NCI-H1694 treated with DMSO at 0.1 percent for 48 hours (cell line): Measurements from ENCODE around the gene SH3BP2.
"Not testable (repeated sequence)": the region's sequence is repeated elsewhere in the genome, so short reads cannot be mapped to it uniquely, and the experiment has no call there.

Experiments
- DNase-seq: peaks from one replicate; lab custom pipeline; 2025; lab: John Stamatoyannopoulos, UW

Gene SH3BP2

DNA sequence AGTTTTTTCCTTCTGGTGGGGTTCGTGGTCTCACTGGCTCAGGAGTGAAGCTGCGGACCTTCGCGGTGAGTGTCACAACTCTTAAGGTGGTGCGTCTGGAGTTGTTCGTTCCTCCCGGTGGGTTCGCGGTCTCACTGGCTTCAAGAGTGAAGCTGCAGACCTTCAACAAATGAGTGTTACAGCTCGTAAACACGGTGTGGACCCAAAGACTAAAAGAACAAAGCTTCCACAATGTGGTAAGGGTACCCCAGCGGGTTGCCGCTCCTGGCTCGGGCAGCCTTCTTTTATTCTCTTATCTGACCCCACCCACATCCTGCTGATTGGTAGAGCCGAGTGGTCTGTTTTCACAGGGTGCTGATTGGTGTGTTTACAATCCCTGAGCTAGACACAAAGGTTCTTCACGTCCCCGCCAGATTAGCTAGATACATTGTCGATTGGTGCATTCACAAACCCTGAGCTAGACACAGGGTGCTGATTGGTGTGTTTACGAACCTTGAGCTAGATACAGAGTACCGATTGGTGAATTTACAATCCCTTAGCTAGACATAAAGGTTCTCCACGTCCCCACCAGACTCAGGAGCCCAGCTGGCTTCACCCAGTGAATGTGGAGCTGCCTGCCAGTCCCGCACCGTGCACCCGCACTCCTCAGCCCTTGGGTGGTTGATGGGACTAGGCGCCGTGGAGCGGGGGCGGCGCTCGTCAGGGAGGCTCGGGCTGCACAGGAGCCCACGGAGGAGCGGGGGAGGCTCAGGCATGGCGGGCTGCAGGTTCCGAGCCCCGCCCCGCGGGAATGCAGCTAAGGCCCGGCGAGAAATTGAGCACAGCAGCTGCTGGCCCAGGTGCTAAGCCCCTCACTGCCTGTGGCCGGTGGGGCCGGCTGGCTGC, 30.2 kb upstream of the SH3BP2 start:
- DNase-seq: not testable (repeated sequence)

DNA sequence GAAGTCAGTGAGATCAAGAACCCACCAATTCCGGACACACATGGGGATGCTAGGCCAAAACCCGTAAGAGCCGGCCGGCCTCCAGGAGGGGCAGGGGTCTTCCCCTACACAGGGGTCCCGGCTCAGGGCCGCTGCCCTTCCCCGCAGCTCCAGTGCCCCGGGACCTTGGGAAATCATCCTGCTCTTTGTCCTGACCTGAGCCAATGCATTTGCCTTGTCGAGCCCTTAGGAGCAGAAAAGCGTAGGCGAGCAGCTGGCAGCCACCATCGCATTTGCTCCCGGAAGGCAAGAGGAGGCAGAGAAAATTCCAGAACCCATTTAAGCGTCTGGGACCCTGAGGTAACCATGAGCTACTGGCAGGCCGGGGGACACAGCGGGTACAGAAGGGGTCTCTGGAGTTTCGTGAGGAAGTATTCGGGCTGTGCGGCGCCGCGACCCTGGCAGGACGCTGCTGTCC, 29.3 kb upstream of the SH3BP2 start:
- DNase-seq: no peak

DNA sequence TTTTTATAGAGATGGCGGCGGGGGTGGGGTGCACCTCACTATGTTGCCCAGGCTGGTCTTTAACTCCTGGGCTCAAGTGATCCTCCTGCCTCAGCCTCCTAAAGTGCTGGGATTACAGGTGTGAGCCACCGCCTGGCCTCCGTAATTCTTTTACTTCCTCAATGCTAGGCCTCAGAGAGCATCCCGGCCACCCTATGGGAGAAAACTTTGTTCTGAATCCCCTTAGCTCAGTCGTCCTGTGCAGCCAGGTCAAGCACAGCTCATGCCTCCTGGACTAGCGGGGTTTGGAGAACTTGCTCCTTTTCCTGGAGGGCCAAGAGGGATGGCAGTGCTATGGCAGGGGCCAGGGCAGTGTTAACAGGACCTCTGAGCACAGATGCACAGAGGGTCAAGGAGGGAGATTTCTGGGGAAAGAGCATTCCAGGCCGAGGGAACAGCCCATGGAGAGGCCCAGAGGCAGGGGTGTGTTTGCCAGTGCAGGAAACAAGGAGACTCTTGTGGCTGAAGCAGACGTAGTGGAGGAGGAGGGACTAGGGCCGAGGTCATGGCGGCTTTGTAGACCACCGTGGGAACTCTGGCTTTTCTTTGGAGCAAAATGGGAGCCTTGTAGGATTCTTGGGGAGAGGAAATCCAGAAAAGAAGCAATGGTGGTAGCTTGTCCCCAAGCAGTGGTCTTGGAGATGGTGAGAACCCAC, 26.9 kb upstream of the SH3BP2 start:
- DNase-seq: no peak

DNA sequence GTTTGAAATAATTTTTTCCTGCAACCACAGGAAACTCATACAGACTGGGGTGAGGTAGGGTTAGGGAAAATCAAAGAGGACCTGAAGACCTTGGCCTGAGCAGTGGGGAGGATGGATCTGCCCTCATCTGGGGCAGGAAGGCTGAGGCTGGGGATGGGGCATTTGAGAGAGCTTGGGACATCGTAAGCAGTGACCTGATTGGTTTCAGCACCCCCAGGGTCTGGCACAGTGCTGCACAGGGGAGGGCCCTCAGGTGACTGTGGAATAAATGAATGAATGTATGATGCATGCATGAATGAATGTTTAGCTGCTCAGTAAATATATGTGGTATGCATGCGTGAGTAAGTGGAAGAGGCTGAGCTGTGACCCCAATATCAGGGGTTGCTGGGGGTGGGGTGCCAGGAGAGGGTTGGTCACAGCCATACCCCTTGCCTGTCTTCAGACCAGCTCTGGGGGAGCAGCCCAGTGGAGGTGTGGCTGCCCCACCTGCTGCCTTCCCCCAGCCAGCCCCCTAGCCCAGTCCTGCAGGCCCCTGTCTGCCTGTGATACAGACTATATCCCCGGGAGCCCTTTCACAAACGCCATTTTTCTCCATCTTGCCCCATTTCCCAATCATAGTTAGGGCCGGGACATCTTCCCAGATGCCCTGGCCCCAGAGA, 25.7 kb upstream of the SH3BP2 start:
- DNase-seq: no peak

DNA sequence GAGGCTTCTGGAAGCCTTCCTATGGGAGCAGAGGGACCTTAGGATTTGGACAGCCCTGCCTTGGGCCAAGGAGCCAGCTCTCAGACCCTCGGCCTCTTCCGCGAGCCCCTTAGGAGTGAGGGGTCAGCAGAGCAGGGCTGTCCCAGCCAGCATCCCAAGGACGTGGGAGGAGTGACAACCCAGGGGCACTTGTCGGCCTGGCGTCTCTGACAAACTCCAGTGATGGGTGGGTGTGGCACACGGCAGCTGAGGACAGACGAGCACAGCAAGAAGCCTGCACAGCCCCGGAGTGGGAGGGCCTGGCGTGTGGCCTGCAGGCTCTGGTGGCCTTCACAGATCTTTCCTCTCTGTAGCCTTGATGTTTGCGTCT, 25.2 kb upstream of the SH3BP2 start:
- no peak for DNase-seq

DNA sequence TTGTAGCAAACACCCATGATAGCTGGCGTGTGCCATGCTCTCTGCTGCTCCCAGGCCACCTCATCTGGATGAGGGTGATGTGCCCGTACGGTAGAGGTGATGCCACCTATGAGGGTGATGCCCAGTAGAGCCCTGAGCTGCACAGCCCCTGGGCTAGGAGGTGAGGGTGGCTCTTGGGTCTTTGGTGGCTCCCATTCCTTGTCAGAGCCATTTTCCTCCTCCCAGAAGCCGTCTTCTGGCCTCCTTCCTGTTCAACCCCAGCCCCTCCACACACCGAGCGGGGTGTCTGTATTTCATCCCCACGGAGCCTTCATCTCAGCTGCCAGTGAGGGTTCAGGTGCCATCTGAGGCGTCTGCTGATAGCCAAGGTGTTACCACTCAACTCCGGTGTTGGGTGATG, 24.8 kb upstream of the SH3BP2 start:
- no peak for DNase-seq

DNA sequence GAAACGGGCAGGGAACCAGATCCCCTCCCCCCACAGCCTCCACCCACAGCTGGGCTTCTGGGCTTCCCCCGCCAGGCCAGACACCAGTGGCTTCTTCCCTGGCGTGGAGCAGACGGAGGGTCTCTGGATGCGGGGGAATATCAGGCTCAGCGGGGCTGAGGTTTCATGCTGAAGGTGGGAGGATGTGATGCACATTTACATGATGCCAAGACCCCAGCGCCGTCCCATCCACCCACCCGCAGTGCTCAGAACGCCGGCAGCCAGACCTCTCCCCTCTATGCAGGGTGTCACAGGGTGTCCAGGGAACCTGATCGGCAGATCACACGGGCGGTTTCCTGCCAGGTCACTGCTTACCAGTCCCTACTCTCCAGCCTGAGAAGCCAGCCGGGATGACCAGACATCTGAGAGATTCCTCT, 24.0 kb upstream of the SH3BP2 start:
- DNase-seq: no peak

DNA sequence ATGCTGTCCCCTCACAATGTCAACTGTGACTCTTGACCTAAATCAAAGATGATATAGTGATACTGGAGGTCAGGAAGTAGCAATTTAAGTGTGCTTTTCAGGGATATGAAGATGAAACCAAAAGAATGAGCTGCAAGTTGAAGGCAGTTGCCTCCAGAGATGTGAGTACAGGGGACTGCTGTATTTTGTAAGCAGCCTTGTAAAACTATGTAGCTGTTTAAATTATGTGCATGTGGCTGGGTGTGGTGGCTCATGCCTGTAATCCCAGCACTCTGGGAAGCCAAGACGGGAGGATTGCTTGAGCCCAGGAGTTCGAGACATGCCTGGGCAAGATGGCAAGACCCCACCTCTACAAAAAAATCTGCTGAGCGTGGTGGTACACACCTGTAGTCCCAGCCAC, 21.6 kb upstream of the SH3BP2 start:
- no peak for DNase-seq

DNA sequence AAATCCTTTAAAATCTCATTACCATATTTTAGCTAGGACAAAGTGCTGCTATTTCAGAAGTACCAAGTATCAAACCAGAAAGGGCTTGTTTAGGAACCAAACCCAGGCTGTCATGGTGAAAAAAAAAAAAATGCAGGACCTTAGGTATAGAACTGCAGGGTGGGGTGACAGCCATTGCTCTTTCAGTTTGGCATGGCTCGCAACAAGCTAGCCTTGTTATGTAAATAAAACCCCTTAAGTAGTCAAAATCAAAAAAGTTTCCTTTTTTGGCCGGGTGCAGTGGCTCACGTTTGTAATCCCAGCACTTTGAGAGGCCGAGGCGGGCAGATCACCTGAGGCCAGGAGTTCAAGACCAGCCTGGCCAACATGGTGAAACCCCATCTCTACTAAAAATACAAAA, 12.2 kb upstream of the SH3BP2 start:
- DNase-seq: not testable (repeated sequence)

DNA sequence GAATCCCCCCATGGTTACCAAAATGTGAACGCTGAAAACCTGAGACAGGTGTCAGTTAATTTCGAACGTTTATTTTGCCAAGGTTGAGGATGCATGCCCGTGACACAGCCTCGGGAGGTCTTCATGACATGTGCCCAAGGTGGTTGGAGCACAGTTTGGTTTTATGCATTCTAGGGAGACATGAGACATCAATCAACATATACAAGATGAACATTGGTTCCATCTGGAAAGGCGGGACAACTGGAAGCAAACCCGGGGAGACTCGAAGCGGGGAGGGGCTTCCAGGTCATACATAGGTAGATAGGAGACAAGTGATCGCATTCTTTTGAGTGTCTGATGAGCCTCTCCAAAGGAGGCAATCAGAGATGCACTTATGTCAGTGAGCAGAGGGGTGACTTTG, 11.0 kb upstream of the SH3BP2 start:
- DNase-seq: no peak

DNA sequence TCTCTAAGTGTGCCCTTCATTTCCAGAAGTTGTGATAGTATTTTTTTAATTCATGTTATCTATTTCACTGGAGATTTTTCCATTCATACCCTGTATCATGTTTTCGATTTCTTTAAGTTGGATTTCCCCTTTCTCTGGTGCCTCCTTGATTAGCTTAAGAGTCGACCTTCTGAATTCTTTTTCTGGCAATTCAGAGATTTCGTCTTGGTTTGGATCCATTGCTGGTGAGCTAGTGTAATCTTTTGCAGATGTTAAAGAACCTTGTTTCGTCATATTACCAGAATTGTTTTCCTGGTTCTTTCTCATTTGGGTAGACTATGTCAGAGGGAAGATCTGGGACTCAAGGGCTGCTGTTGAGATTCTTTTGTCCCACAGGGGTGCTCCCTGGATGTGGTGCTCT, 9.1 kb upstream of the SH3BP2 start:
- no peak for DNase-seq

DNA sequence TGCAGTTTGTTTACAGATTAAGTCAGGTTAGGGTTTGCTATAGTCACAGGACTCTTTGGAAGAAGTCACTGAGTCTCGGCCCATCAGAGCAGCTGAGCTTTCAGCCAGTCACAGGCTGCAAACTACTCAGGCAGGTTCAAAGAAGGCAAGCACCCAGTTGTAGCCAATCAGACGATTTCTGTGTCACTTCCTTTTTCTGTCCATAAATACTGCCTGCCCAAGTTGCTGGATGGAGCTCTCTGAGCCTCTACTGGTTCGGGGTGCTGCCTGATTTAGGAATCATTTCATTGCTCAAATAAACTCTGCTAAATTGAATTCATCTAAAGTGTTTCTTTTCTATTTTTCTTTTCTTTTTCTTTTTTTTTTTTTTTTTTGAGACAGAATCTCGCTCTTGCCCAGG, 7.3 kb upstream of the SH3BP2 start:
- DNase-seq: no peak

DNA sequence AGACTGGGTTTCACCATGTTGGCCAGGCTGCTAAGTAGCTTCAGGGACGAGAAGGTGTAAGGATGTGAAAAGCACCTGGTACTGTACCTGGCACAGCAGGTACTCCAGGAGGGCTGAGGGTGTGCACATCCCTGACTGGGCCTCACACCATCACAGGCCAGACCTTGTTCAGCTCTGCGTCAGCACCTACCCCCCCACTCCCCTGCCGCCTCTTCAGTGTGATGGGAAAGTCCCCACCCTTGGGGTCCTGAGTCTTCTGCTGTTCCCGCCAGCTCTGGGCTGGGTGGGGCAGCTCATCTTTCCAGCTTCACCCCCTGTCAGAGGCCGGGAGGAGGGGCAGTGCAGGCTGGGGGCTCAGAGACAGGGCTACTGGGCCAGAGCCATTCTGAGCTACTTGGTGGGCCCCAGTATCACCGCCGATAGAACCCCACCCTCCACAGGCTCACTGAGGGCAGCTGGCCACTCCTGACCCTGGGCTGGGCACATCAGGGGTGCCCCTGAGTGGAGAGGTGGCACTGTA, 6.7 kb upstream of the SH3BP2 start:
- DNase-seq: no peak

DNA sequence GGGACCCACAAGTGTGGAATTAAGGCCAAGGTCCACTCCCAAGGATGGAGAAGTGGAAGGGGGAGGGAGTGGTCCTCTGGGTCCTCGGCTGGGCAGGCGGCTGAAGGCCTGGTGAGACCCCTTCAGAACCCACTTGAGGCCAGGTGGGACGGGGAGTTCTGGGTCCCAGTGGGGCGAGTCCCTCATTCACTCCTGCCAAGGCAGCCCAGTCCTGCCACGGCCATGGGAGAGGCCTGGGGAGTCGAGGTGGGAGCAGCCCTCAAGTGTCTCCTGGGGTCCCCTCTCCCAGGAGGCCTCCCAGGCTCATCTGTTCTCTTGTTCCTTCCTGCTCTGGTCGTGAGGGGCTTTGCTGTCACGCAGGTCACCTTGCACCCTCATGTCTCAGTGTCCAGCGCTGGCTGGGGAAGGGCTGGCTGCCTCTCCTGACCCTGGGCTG, 6.1 kb upstream of the SH3BP2 start:
- no peak for DNase-seq

DNA sequence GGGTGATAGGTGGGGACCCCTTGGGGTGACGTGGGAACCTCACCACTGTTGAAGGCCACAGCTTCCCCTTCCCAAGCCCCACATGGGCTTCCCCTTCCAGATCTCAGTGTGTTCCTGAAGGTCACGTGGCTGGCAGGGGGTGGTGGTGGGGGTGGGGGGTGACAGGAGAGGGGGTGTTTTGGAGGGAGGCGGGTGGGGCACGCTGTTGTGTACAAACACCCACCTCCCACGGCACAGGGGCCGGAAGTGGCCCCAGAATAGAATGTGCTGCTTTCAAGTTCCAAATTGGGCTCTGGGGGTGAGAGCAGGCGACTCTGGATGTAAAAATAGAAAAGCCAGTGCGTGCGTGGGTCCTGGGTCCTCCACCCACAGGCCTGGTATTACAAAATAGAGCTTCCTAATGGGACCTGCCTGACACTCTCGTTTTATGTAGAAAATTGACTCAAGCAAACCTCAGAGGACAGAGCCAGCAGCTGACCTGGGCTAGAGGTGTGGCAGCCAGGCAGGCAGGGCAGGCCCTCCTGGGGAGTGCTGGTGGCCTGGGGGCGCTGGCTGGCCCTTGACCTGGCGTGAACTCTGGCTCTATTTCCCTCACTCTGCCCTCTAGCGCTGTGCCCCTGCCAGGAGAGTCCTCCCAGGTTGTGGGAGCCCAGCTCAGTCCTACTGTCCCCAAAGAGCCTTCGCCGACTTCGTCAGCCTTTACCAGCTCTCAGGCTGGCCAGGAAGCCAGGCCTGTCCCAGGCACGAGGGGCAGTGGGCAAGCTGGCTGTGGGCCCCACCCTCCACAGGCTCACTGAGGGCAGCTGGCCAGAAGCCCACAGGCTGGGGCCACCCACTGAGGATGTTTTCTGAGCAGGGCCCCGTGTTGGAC, 5.4 kb upstream of the SH3BP2 start:
- DNase-seq: no peak

DNA sequence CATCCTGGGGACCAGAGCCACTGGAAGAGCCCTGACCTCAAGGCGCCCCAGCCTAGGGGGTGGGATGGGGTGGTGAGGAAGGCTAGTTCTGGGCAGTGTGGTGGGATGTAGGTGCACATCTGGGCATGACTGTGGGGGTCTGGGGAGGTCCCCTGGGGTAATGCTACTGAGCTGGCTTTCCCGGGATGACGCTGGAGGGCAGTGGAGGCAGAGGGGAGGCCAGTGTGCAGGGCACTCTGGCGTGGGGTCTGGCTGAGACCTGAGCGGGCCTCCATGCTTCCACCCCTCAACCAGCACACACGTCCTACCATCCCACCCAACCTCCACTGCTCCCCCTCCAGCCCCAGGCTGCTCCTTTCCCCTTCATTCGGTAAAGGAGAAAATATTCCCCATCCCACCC, 4.8 kb upstream of the SH3BP2 start:
- no peak for DNase-seq

DNA sequence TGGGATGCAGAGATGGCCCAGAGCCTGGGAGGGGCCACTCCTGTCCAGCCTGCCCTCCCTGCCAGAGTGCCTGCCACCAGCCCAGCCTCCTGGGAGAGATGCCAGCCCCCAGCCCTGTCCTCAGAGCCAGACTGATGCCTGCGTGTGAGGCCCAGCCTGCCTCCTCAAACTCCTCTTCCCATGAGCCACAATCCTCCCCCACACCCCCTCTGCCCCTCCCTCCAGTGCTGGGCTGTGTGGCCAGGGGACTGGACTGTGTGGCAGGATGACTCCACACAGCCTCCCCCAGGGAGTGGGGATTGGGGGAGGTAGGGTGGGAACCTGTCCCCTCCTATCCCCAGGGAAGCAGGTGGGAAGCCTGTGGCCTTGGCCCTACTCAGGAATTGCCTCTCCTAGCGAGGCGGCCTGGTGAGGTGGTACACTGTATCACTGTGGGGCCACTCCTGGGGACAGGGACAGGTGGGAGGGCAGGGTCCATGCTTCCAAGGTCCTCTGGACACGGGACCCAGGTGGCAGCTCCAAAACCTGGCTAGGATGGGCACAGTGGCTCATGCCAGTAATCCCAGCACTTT, 4.3 kb upstream of the SH3BP2 start:
- no peak for DNase-seq

DNA sequence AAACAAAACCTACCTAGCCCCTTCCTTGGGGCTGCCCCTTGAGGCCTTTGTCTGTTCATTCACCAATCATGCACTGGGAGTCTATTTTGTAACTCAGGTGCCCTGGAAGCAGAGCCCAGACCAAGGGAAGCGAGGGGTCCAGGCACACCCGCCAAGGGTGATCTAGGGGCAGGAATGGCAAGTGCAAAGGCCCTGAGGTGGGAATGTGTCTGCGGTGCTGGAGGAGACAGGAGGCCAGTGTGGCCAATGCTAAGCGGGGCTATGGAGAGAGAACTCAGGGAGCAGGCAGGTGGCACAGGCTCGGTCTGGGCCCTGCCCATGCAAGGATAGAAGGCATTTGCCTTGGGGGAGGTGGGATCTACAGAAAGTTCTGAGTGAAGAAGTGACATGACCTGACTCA, 3.5 kb upstream of the SH3BP2 start:
- DNase-seq: no peak

DNA sequence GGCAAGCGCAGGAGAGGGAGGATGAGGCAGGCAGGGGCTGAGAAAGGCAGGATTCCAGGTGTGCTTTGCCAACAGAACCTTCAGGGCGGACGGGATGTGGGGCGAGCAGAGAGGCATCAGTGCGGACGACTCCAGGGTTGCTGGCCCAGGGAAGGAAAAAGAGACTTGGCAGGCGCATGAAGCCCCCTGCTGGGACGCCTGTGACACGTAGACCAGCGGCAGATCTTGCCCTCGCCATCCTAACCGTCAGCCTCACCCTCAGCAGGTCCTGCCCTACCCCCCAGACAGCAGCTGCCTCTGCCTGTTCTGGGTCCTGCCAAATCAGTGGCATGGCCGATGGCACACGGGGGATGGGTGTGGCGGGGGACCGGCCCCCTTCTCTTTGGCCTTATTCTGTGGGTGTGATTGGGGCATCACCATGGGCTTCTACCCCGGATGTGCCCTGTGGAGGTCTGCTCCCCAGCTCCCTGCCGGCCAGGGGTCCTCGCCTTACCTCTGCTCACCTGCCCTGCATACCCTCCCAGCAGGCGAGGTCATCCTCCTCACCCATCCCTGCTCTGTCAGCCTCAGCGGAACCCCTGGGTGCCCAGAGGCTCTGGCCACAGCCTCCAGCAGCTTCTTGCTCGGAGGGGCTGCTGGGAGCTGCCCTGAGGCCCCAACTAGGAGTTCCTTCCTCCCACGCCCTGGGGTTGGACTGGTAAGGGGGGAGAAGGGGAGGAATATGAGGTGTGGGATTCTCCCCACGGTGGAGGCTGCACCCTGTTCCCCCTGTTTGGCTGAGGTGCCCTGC, 2.9 kb upstream of the SH3BP2 start:
- no peak for DNase-seq
